ENCODE measurements around the gene MGP. TPM values are rescaled to one million over a fixed set of nuclear protein-coding genes. Genes with fewer than 3 reads are reported as not detected.

MGP gene
- total RNA-seq, 1 experiment from 2014 or later, result not detected

DNA sequence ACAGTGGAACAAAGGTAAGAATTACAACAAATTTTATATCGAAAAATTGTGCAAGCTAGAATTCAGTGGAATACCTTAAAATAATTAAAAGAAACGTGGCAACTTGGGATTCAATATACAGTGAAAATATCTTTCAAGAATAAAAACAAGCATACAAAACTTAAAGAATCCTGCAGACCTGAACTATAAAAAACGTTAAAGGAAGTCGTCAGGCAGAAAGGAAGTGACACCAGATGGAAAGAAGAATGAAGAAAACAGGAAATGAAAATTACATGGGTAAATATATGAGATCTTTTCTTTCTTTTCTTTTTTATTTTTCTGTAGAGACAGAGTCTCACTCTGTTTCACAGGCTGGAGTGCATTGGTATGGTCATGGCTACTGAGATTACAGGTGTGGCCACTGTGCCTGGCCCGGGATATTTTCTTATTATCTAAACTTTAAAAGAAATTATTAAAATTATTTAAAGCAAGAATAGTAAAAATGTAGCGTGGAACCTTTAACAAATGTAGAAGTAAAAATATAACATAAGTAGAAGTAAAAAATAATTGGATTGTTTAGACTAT, 4.7 kb downstream of the MGP start:
- H3K27me3 ChIP-seq (ENCODE audit: low read length), result no peaks in the 10 kb centered on the region
- no peak overlapping the region for H2AFZ ChIP-seq (ENCODE audit: low read length)
- H3K4me1 ChIP-seq (ENCODE audit: low read length), result peaks cover 31% of the 10 kb centered on the region
- H3K27ac ChIP-seq (ENCODE audit: low read length), result no peak overlapping the region
- no peaks in the 10 kb centered on the region for H4K20me1 ChIP-seq (ENCODE audit: insufficient read depth, low read depth, low read length)
- H3K4me2 ChIP-seq (ENCODE audit: low read depth, low read length, poor library complexity, severe bottlenecking), result no peak overlapping the region
- no peak for DNase-seq
- H3K36me3 ChIP-seq (ENCODE audit: insufficient read depth, low read length), result no peaks in the 10 kb centered on the region
- H3K9me3 ChIP-seq (ENCODE audit: low read length), result no peaks in the 10 kb centered on the region
- H3K79me2 ChIP-seq (ENCODE audit: low read length), result no peaks in the 10 kb centered on the region
- H3K9ac ChIP-seq (ENCODE audit: low read length), result no peak overlapping the region
- no peaks in the 10 kb centered on the region for H3K9me2 ChIP-seq (replicated peaks; ENCODE audit: insufficient read depth, low read length)
- no peak overlapping the region for H3K4me3 ChIP-seq (ENCODE audit: low read length)

DNA sequence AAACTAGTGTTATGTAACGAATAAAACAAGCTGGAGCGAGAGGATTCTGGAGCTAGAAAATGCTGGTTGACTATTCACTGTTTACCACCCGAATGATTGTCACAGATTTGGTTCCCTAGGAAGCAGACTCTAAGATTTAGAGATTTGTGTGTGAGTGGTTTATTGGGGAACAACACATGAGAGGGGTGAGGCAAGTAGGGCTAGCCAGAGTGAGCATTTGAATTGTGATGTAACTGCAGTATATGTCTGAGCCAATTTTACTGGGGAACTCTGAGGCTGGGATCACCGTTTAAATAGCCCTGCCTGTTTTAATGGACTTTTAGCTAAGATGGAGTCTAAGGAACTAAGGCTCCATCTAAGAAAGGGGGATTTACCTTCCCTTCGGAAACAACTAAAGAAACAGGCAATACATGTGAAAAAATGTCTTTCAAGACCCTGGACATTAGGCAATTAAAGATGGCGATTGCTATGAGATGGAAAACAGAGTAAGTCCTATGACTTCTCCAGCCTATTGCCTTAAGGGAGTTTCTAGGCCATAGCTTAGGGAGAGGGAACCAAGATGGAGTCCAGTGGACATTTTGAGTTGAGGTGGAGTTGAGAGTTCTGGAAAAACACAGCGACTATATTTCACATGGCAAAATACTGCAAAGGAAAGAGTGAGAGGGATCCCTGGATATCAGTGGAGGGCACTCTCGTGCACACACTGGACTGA, 6.3 kb downstream of the MGP start:
- Histone ChIP-seq H3K4me1 (ENCODE audit: low read length) (peaks cover 21% of the 10 kb centered on the region), H3K27me3 (ENCODE audit: low read length) (no peaks in the 10 kb centered on the region), H3K9me2 (replicated peaks; ENCODE audit: insufficient read depth, low read length) (no peaks in the 10 kb centered on the region), H2AFZ (ENCODE audit: low read length) (no peak overlapping the region), H3K36me3 (ENCODE audit: insufficient read depth, low read length) (no peaks in the 10 kb centered on the region), H3K9ac (ENCODE audit: low read length) (no peak overlapping the region), H3K9me3 (ENCODE audit: low read length) (no peaks in the 10 kb centered on the region), H3K4me3 (ENCODE audit: low read length) (no peak overlapping the region), H3K79me2 (ENCODE audit: low read length) (no peaks in the 10 kb centered on the region), H3K27ac (ENCODE audit: low read length) (no peak overlapping the region), H4K20me1 (ENCODE audit: insufficient read depth, low read depth, low read length) (no peaks in the 10 kb centered on the region), H3K4me2 (ENCODE audit: low read depth, low read length, poor library complexity, severe bottlenecking) (no peak overlapping the region)
- DNase-seq, result no peak

DNA sequence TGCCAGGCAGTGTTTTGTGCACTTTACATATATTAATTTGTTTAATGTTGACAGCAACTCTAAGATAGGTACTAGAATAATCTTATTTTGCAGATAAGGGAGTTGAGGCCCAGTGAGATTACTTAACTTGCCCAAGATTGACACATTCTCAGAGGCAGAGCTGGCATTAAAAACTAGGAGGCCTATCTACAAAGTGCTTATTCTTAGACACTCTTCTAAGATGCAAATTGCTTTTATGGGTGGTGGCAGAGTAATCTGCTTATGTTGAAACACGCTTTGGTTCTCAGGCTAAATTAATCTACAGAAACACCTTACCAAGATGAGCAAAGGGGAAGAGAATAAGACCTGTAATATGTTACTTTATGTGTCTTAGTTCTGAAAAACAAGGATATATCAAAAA, 7.2 kb downstream of the MGP start:
- DNase-seq, result no peak
- Histone ChIP-seq H2AFZ (ENCODE audit: low read length) (no peak overlapping the region), H3K4me2 (ENCODE audit: low read depth, low read length, poor library complexity, severe bottlenecking) (no peak overlapping the region), H3K4me1 (ENCODE audit: low read length) (peaks cover 13% of the 10 kb centered on the region), H3K27me3 (ENCODE audit: low read length) (no peaks in the 10 kb centered on the region), H3K9me2 (replicated peaks; ENCODE audit: insufficient read depth, low read length) (no peaks in the 10 kb centered on the region), H4K20me1 (ENCODE audit: insufficient read depth, low read depth, low read length) (no peaks in the 10 kb centered on the region), H3K36me3 (ENCODE audit: insufficient read depth, low read length) (no peaks in the 10 kb centered on the region), H3K9ac (ENCODE audit: low read length) (no peak overlapping the region), H3K4me3 (ENCODE audit: low read length) (no peak overlapping the region), H3K9me3 (ENCODE audit: low read length) (no peaks in the 10 kb centered on the region), H3K27ac (ENCODE audit: low read length) (no peak overlapping the region), H3K79me2 (ENCODE audit: low read length) (no peaks in the 10 kb centered on the region)

DNA sequence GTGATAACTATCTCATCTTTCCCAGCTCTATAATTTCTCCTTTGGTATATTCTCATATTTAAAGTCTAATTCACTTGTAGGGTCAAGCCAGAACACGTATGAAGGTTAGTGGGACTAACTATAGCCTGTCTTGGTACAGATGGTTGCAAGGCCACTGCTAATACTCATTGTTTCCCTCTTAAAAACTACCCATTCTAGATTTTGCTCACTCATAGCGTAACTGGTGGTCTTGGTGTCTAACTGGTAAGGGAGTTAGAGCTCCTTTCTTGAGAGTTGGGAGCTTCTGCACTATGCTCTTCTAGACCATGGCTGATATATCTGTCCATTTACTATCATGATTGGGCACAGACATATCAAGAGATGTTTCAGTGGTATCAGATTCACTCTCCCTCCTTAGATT, 8.8 kb downstream of the MGP start:
- Histone ChIP-seq H3K4me1 (ENCODE audit: low read length) (peaks cover 13% of the 10 kb centered on the region), H3K9ac (ENCODE audit: low read length) (no peak overlapping the region), H3K79me2 (ENCODE audit: low read length) (no peaks in the 10 kb centered on the region), H3K4me3 (ENCODE audit: low read length) (no peak overlapping the region), H3K27me3 (ENCODE audit: low read length) (no peaks in the 10 kb centered on the region), H3K27ac (ENCODE audit: low read length) (no peak overlapping the region), H3K4me2 (ENCODE audit: low read depth, low read length, poor library complexity, severe bottlenecking) (no peak overlapping the region), H3K36me3 (ENCODE audit: insufficient read depth, low read length) (no peaks in the 10 kb centered on the region), H4K20me1 (ENCODE audit: insufficient read depth, low read depth, low read length) (no peaks in the 10 kb centered on the region), H3K9me2 (replicated peaks; ENCODE audit: insufficient read depth, low read length) (no peaks in the 10 kb centered on the region), H2AFZ (ENCODE audit: low read length) (no peak overlapping the region), H3K9me3 (ENCODE audit: low read length) (no peaks in the 10 kb centered on the region)
- DNase-seq, result no peak

DNA sequence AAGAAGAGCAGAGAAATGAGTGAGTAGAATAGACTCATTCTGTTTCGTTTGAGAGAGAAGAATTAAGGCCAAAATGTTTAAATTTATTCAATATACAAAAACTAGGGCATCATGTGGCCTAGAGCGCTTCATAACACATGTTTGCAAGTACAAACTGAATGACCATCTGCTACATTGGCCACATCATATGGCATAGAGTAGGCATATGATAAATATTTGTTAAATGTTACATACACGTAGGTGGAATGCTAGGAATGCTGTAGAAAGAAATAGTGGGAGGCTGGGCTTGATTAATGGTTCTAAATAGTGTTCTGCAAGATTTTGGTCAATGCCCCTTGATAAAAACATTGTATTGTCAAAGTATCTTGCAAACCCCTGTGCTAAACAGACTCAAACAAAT, 10.8 kb downstream of the MGP start:
- no peak for DNase-seq
- Histone ChIP-seq H3K4me2 (ENCODE audit: low read depth, low read length, poor library complexity, severe bottlenecking) (no peak overlapping the region), H4K20me1 (ENCODE audit: insufficient read depth, low read depth, low read length) (no peaks in the 10 kb centered on the region), H3K9ac (ENCODE audit: low read length) (no peak overlapping the region), H3K79me2 (ENCODE audit: low read length) (no peaks in the 10 kb centered on the region), H2AFZ (ENCODE audit: low read length) (no peak overlapping the region), H3K9me2 (replicated peaks; ENCODE audit: insufficient read depth, low read length) (no peaks in the 10 kb centered on the region), H3K4me3 (ENCODE audit: low read length) (no peak overlapping the region), H3K9me3 (ENCODE audit: low read length) (no peaks in the 10 kb centered on the region), H3K4me1 (ENCODE audit: low read length) (peaks cover 9% of the 10 kb centered on the region), H3K27ac (ENCODE audit: low read length) (no peak overlapping the region), H3K27me3 (ENCODE audit: low read length) (no peaks in the 10 kb centered on the region), H3K36me3 (ENCODE audit: insufficient read depth, low read length) (no peaks in the 10 kb centered on the region)

DNA sequence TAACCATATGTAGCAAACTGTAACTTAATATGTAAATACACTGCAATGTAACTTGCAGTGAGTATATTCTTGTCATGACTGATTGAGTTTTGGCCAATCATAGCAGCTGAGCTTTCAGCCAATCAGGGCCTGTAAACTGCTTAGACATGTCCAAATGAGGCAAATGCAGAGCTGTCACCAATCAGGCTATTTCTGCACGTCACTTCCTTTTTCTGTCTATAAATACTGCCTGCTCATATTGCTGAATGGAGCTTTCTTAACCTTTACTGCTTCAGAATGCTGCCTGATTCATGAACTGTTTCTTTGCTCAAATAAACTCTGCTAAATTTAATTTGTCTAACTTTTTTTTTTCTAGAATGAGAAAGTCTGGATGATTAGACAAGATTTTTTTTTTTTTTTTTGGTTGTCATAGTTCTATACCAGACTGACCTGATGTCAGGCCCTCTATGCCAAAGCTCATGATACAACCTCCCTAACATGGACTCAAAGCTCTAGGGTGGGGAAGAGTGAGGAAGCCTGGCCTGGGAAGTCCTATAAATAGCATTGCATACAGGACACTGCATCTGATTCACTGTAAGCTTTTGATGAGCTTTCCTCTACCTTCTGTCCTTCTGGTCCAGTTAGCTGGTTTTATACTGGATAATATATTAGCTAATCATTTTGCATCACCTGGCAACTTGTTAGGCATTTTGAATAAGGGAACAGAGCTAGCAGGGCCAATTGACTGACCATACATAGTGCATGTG, 12.0 kb downstream of the MGP start:
- Histone ChIP-seq H3K36me3 (ENCODE audit: insufficient read depth, low read length) (no peaks in the 10 kb centered on the region), H3K9ac (ENCODE audit: low read length) (no peak overlapping the region), H3K9me3 (ENCODE audit: low read length) (no peaks in the 10 kb centered on the region), H3K79me2 (ENCODE audit: low read length) (no peaks in the 10 kb centered on the region), H2AFZ (ENCODE audit: low read length) (no peak overlapping the region), H3K4me2 (ENCODE audit: low read depth, low read length, poor library complexity, severe bottlenecking) (no peak overlapping the region), H3K9me2 (replicated peaks; ENCODE audit: insufficient read depth, low read length) (no peaks in the 10 kb centered on the region), H4K20me1 (ENCODE audit: insufficient read depth, low read depth, low read length) (no peaks in the 10 kb centered on the region), H3K27ac (ENCODE audit: low read length) (no peak overlapping the region), H3K27me3 (ENCODE audit: low read length) (no peaks in the 10 kb centered on the region), H3K4me3 (ENCODE audit: low read length) (no peak overlapping the region), H3K4me1 (ENCODE audit: low read length) (peaks cover 6% of the 10 kb centered on the region)
- DNase-seq, result peak; percentile 66

DNA sequence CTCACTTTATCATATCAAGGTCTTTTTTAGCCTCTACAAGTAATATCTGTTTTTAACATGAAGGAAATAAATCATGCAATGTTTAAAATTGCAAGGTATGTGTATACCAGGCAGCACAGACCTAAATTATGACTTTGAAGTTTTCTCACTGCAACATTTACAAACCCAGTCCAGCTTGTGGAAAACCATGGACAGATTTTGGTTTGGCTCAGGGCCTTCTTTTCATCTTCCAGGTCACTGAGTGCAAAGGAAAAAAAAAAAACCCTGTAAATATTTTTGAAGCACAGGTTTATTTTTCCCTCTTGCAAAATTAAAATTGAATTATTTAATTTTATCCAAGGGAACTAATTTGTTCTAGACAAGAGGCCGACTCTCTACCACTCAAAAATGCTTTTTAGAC, 13.8 kb downstream of the MGP start:
- Histone ChIP-seq H3K79me2 (ENCODE audit: low read length) (no peaks in the 10 kb centered on the region), H3K9ac (ENCODE audit: low read length) (no peak overlapping the region), H3K36me3 (ENCODE audit: insufficient read depth, low read length) (no peaks in the 10 kb centered on the region), H3K9me2 (replicated peaks; ENCODE audit: insufficient read depth, low read length) (no peaks in the 10 kb centered on the region), H2AFZ (ENCODE audit: low read length) (no peak overlapping the region), H3K4me2 (ENCODE audit: low read depth, low read length, poor library complexity, severe bottlenecking) (no peak overlapping the region), H3K27me3 (ENCODE audit: low read length) (no peaks in the 10 kb centered on the region), H3K27ac (ENCODE audit: low read length) (no peak overlapping the region), H4K20me1 (ENCODE audit: insufficient read depth, low read depth, low read length) (no peaks in the 10 kb centered on the region), H3K4me3 (ENCODE audit: low read length) (no peak overlapping the region), H3K9me3 (ENCODE audit: low read length) (no peaks in the 10 kb centered on the region), H3K4me1 (ENCODE audit: low read length) (no peaks in the 10 kb centered on the region)
- no peak for DNase-seq

DNA sequence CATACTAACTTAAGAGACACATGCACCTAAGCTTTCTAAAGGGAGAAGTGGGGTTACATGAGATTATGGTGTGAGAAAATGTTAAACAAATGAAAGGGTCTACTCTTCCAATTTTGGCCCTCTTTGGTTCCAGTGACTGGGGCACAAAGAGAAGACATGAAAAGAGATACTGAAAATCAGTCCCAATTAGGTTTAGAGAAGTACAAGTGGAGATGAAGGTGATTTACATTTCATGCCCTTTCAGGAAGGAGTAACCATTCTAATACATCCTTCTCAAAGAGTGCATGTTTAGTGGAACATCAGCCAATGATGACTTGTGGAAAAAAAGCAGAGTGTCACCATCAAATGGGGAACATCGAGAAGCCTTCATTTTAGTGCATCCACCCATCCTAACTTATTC, 14.4 kb downstream of the MGP start:
- no peak for DNase-seq
- no peaks in the 10 kb centered on the region for H3K4me1 ChIP-seq (ENCODE audit: low read length)
- no peaks in the 10 kb centered on the region for H4K20me1 ChIP-seq (ENCODE audit: insufficient read depth, low read depth, low read length)
- H3K4me3 ChIP-seq (ENCODE audit: low read length), result no peak overlapping the region
- H3K9ac ChIP-seq (ENCODE audit: low read length), result no peak overlapping the region
- no peak overlapping the region for H2AFZ ChIP-seq (ENCODE audit: low read length)
- H3K79me2 ChIP-seq (ENCODE audit: low read length), result no peaks in the 10 kb centered on the region
- H3K9me2 ChIP-seq (replicated peaks; ENCODE audit: insufficient read depth, low read length), result no peaks in the 10 kb centered on the region
- H3K36me3 ChIP-seq (ENCODE audit: insufficient read depth, low read length), result no peaks in the 10 kb centered on the region
- H3K27ac ChIP-seq (ENCODE audit: low read length), result no peak overlapping the region
- H3K9me3 ChIP-seq (ENCODE audit: low read length), result no peaks in the 10 kb centered on the region
- no peaks in the 10 kb centered on the region for H3K27me3 ChIP-seq (ENCODE audit: low read length)
- H3K4me2 ChIP-seq (ENCODE audit: low read depth, low read length, poor library complexity, severe bottlenecking), result no peak overlapping the region
